Astrocyte of the cerebellum (primary cell): ENCODE measurements around the gene ALDH3B1.
A peak's percentile ranks its signal among the peaks of the same experiment; 100 is the strongest.
"Not testable (repeated sequence)": the region's sequence is repeated elsewhere in the genome, so short reads cannot be mapped to it uniquely, and the experiment has no call there.

Experiments
- DNase-seq: peaks from one replicate; pipeline ENCODE4 v3.0.0-alpha.2; 2011; ENCODE audit warnings: low read depth
- H3K4me3 ChIP-seq: 2 replicates; pipeline ENCODE4 v1.5.1; 2011; ENCODE audit warnings: mild to moderate bottlenecking, low read depth, low read length, moderate library complexity
- in situ Hi-C: cut with HindIII; loops from 2 replicates; pipeline ENCODE4 v1.10.0; 2017; ENCODE audit warnings: low sequenced_read_pairs
- TF ChIP-seq, protein P1 (sequence below): IDR thresholded peaks from 2 replicates; pipeline ENCODE4 v1.5.1; 2012; ENCODE audit warnings: low read length, low read depth, moderate library complexity, mild to moderate bottlenecking; ENCODE audit errors: missing control alignments

Gene ALDH3B1

GRCh38 chr11:67993821-67994220 lies 16.3 kb upstream of the ALDH3B1 start:
- TF ChIP-seq, protein P1, sequence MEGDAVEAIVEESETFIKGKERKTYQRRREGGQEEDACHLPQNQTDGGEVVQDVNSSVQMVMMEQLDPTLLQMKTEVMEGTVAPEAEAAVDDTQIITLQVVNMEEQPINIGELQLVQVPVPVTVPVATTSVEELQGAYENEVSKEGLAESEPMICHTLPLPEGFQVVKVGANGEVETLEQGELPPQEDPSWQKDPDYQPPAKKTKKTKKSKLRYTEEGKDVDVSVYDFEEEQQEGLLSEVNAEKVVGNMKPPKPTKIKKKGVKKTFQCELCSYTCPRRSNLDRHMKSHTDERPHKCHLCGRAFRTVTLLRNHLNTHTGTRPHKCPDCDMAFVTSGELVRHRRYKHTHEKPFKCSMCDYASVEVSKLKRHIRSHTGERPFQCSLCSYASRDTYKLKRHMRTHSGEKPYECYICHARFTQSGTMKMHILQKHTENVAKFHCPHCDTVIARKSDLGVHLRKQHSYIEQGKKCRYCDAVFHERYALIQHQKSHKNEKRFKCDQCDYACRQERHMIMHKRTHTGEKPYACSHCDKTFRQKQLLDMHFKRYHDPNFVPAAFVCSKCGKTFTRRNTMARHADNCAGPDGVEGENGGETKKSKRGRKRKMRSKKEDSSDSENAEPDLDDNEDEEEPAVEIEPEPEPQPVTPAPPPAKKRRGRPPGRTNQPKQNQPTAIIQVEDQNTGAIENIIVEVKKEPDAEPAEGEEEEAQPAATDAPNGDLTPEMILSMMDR: peak; percentile 45
- in situ Hi-C loops, H3K4me3 ChIP-seq, DNase-seq: not testable (repeated sequence)

GRCh38 chr11:67994387-67994786 lies 15.7 kb upstream of the ALDH3B1 start:
- DNase-seq, H3K4me3 ChIP-seq, in situ Hi-C loops: not testable (repeated sequence)

DNA sequence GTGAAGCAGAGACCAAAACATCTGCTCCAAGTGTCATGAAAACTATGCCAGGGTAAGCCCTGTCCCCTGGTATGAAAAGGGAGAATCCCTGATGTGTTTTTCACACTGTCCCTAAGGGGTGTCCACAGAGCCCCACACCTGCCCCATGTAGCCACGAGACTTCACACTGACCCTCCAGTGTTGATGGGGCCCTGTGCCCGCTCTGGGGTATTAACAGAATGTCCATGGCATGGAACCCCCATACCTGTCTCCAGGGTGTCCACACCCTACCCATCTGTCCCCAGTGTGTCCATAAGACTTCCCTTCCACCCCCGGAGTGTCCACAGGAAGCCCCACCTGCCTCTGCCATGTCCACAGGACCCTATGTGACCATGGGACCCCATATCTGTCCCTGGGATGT lies 15.0 kb upstream of the ALDH3B1 start:
- DNase-seq, in situ Hi-C loops: not testable (repeated sequence)

GRCh38 chr11:67995579-67995978 lies 14.5 kb upstream of the ALDH3B1 start:
- in situ Hi-C loops, H3K4me3 ChIP-seq, DNase-seq: not testable (repeated sequence)

More for the DNA sequence above, 15.0 kb upstream of the ALDH3B1 start:
- not testable (repeated sequence) for H3K4me3 ChIP-seq

GRCh38 chr11:67996051-67996450 lies 14.1 kb upstream of the ALDH3B1 start:
- in situ Hi-C loops: no loop called here
- TF ChIP-seq, protein P1: no peak
- H3K4me3 ChIP-seq: no peak overlapping the region
- no peak for DNase-seq

- TF ChIP-seq, protein P1: no peak
- in situ Hi-C loops: no loop called here
- DNase-seq: no peak
- no peak overlapping the region for H3K4me3 ChIP-seq
Measured at GRCh38 chr11:67996622-67997474, 13.3 kb upstream of the ALDH3B1 start.

GRCh38 chr11:67997475-67997921 lies 12.6 kb upstream of the ALDH3B1 start:
- no peak overlapping the region for H3K4me3 ChIP-seq
- TF ChIP-seq, protein P1: no peak
- in situ Hi-C loops: no loop called here
- no peak for DNase-seq

- DNase-seq: no peak
- TF ChIP-seq, protein P1: no peak
- in situ Hi-C loops: no loop called here
- no peak overlapping the region for H3K4me3 ChIP-seq
Measured at GRCh38 chr11:67998150-67999045, 11.7 kb upstream of the ALDH3B1 start.
